ENCODE data around the gene BTG2.
A peak's percentile ranks its signal among the peaks of the same experiment; 100 is the strongest.

The BTG2 gene

DNA sequence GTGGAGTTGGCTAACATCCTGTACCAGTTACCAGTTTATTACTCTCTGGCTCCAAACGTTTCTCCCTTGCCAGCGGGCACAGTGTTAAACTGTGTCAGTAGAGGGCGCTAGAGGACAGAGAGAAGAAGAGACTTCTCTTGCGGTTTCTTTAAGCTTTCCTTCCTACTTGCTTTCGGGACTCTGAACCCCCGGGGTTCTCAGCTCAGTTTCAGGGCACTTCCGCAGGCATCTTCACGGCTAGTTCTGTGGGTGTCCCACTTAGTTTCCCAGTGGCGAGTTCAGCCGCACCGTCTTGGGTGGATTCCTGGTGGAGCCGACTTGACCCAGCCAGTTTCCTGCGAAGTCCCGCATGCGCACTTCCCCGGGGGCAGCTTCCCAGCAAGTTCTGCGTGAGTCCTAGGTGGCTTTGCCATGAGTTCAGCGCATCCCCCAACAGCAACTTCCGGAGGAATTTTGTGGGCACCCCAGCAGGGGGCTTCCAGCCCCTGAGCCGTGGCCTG is 37.9 kb upstream of the BTG2 start:
- Histone ChIP-seq H3K4me1 (peaks cover 0 to 9% (median under 1%) of the 10 kb centered on the region in 4 donors), H3K27ac (peak overlapping the region; percentile 72 to 76), H3K9me3 (no peaks in the 10 kb centered on the region), H3K27me3 (no peaks in the 10 kb centered on the region), H3K36me3 (no peaks in the 10 kb centered on the region), H3K4me3 (peak overlapping the region; percentile 51 to 65)
- DNase-seq = peak; percentile 89 to 92
- TF ChIP-seq, protein P1, sequence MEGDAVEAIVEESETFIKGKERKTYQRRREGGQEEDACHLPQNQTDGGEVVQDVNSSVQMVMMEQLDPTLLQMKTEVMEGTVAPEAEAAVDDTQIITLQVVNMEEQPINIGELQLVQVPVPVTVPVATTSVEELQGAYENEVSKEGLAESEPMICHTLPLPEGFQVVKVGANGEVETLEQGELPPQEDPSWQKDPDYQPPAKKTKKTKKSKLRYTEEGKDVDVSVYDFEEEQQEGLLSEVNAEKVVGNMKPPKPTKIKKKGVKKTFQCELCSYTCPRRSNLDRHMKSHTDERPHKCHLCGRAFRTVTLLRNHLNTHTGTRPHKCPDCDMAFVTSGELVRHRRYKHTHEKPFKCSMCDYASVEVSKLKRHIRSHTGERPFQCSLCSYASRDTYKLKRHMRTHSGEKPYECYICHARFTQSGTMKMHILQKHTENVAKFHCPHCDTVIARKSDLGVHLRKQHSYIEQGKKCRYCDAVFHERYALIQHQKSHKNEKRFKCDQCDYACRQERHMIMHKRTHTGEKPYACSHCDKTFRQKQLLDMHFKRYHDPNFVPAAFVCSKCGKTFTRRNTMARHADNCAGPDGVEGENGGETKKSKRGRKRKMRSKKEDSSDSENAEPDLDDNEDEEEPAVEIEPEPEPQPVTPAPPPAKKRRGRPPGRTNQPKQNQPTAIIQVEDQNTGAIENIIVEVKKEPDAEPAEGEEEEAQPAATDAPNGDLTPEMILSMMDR (IDR thresholded peaks at IDR 0.05) = peak; percentile 92 to 93
- intact Hi-C loops (cut with DNase I; ENCODE audit: low total_unique reads) = loop anchor here (2.0 kb wide), 1 partner anchor 59 kb away; no protein-coding TSS in a partner anchor

DNA sequence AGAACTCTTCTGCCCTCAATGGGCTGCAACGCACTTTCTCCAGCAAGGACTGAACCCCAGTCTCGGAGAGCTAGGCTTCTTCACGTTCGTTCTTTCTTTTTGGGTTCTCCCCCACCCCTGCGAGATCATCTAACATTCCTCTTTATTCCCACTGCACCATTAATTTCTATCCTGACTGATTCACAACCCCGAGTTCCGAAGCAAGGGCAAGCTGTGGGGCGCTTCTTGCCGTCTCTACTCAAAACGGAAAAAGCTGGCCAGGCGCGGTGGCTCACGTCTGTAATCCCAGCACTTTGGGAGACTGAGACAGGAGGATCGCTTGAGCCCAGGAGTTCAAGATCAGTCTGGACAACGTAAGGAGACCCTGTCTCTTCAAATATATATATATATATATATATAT is 37.4 kb upstream of the BTG2 start:
- peak in 1 of 2 donors; percentile 62 for DNase-seq

DNA sequence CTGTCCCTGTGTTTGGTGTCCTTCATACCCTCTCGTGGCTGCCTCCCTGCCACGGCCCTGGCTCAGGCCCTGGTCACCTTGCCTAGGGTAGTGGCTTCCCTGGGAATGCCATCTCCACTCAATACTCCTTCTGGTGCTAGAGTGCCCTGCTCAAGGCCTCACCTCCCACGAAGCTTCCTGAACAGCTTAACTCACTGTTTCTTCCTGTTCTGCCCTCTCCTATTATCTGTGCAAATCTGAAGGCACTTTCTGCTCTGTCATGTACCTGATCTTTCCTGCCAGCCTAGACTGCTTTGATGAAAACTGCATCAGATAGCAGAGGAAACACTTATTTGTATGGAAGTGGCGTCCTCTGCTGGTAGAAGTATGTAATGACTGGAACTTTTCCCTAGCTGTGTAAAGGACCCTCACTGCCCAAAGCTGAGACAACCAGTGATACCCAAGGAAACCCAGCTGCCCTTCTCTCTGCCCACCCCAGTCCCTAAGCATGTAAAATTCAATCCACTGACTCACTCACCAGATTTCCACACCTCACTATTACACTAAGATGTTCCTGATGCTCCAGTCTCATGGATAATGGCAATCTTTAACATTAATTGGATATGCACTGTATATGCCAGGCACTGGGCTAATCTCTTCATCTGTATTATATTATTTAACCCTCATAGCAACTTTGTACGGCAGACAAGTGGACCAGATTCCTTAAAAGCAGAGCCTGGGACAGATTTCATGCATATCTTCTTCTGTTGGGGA is 36.2 kb upstream of the BTG2 start:
- peak in 1 of 2 donors; percentile 65 for DNase-seq
- Histone ChIP-seq H3K27ac (peak overlapping the region in 1 of 2 donors; percentile 14), H3K9me3 (no peaks in the 10 kb centered on the region), H3K4me3 (no peak overlapping the region), H3K36me3 (no peaks in the 10 kb centered on the region), H3K4me1 (peaks cover 0 to 25% (median 14%) of the 10 kb centered on the region in 4 donors), H3K27me3 (no peaks in the 10 kb centered on the region)
- TF ChIP-seq, protein P1 (IDR thresholded peaks at IDR 0.05) = peak; percentile 91
- intact Hi-C loops (cut with DNase I; ENCODE audit: low total_unique reads) = no loop called here

More for the DNA sequence above, 37.4 kb upstream of the BTG2 start:
- peaks cover 0 to 14% (median 5%) of the 10 kb centered on the region in 4 donors for H3K4me1 ChIP-seq
- no peaks in the 10 kb centered on the region for H3K36me3 ChIP-seq
- H3K4me3 ChIP-seq = peak overlapping the region; percentile 51 to 65
- TF ChIP-seq, protein P1 (IDR thresholded peaks at IDR 0.05) = no peak
- H3K27ac ChIP-seq = peak overlapping the region; percentile 72 to 76
- H3K9me3 ChIP-seq = no peaks in the 10 kb centered on the region
- intact Hi-C loops (cut with DNase I; ENCODE audit: low total_unique reads) = loop anchor here (2.0 kb wide), 1 partner anchor 59 kb away; no protein-coding TSS in a partner anchor
- no peaks in the 10 kb centered on the region for H3K27me3 ChIP-seq

DNA sequence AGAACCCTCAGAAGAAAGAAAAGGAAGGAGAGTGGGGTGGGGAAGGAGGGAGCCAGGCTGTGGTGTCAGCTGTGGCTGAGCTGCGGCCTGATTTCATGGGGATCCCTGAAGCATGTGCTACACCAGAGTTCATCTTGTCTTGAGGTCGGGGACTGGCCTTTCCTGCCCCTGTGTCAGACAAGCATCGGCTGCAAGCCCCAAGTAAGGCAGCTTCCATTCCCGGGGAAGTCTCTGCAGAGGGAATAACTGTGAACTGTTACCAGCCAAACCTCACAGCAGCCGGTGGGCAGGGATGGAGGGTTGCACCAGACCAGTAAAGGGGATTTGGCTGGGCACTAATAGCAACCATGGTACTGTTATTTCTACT is 35.7 kb upstream of the BTG2 start:
- peak in 1 of 2 donors; percentile 39 for DNase-seq
- intact Hi-C loops (cut with DNase I; ENCODE audit: low total_unique reads) = loop anchor here (5.0 kb wide), 2 partner anchors 173 to 218 kb away; no protein-coding TSS in a partner anchor
- Histone ChIP-seq H3K4me1 (peaks cover 0 to 31% (median 20%) of the 10 kb centered on the region in 4 donors), H3K27ac (no peak overlapping the region), H3K27me3 (no peaks in the 10 kb centered on the region), H3K4me3 (no peak overlapping the region), H3K36me3 (no peaks in the 10 kb centered on the region), H3K9me3 (no peaks in the 10 kb centered on the region)
- TF ChIP-seq, protein P1 (IDR thresholded peaks at IDR 0.05) = no peak

DNA sequence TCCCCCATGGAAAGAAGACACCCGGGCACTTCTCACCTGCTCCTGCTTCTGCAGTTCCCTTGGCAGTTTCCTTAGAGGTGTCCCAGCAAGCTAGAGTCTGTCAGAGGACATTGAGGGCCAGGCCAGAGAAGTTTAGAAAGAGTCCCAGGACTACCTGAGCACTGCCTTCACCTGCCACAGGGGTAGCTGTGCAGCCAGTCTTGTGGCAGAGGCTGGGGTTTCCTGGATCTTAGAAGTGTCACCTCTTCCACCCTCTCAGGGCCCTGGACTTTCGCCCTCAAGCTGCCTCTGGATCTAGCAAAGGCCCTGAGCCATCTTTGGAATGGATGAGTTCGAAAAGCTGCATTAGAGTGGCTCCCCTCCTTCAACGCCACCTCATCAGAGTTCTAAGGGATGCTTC is 34.9 kb upstream of the BTG2 start:
- TF ChIP-seq, protein P1 (IDR thresholded peaks at IDR 0.05) = no peak
- DNase-seq = peak in 1 of 2 donors; percentile 48
- Histone ChIP-seq H3K36me3 (no peaks in the 10 kb centered on the region), H3K27ac (no peak overlapping the region), H3K4me1 (peaks cover 0 to 39% (median 27%) of the 10 kb centered on the region in 4 donors), H3K27me3 (no peaks in the 10 kb centered on the region), H3K9me3 (no peaks in the 10 kb centered on the region), H3K4me3 (no peak overlapping the region)
- intact Hi-C loops (cut with DNase I; ENCODE audit: low total_unique reads) = loop anchor here (5.0 kb wide), 2 partner anchors 172 to 217 kb away; no protein-coding TSS in a partner anchor
